Measurements from ENCODE around the gene CDC6.

Gene CDC6

DNA sequence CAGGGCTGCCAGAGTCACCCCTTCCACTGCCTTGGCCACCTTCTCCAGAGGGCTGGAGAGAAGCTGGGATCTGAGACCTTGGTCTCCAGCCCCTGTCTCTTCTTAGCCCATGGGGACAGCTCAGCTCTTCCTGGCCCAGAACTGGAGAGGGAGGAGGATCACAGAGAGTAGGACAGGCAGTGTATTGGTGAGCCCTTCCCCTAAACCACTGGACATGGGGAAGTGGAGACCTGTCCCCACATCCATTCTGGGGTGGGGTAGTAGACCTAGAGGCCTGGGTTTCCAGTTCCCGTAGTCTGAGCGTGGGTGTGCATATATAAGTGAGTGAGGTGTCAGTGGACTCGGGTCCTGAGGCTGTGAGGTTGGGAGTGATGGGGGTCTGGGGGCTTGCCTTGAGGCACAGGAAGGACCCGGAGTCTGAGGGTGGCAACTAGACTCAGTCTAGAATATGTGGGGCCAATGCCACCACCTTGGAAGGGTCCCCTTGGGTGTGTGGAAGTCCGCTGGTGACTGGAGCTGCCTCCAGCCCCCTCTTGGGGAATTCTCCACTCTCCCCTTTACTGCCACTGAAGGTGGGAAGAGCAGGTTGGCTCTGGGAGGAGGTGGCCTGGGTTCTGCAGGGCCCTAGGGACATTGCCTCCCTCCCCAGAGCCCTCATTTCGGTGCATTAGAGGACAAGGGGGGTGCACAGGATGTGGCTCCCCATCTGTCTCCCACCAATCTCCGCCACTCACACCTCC is 56.9 kb downstream of the CDC6 start:
- Mint-ChIP-seq H3K4me3 (peak overlapping the region; percentile 61), H3K9me3 (no peaks in the 10 kb centered on the region), H3K27me3 (no peaks in the 10 kb centered on the region), H3K27ac (ENCODE audit: low read depth) (peak overlapping the region; percentile 89), H3K4me1 (peaks cover 64% of the 10 kb centered on the region), H3K36me3 (ENCODE audit: insufficient read depth) (peaks cover 31% of the 10 kb centered on the region)
- DNase-seq (ENCODE audit: low spot score in 2 of 2) (no peak), ATAC-seq (replicated peaks; ENCODE audit: extremely low read depth, poor library complexity, severe bottlenecking) (peak; percentile 31)

DNA sequence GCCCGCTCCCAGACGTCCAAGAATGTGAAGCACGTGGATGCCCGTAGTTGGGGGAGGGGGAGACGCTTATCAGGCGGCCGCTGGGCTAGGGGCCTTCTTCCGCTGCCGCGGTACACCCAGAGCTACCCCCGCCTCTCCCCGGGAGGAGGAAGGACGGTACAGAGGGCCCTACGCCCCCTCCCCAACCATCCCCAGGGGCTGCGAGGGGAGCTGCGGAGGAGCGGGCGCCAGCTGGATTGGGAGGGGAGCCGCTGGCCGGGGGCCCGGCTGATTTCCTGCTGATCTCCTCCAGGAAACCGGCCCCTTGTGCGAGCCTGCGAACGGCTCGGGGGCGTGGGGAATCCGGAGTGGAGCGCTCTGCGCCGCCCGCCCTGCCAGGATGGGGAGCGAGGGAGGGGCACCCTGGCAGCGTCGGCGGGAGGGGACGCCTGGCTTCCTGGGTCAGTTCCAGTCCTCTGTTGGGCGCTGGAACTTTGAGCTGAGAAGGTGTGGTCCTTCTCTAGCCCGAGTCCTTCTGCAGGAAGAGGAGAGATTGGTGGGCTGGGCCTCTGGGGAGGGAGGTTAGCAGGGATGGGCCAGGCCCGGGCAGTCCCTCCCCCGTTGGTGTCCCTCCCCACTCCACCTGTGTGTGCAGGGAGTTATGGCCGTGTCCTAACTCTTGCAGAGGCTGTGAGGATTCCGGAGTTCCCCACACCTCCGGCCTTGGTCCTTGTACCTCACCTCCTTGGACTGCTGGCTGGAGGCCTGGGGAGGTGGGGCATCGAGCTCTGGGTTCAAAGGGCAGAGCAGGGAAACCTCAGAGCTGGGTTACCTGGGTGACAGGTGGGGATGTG is 57.7 kb downstream of the CDC6 start:
- Mint-ChIP-seq H3K27me3 (no peaks in the 10 kb centered on the region), H3K9me3 (no peaks in the 10 kb centered on the region), H3K4me1 (peaks cover 64% of the 10 kb centered on the region), H3K36me3 (ENCODE audit: insufficient read depth) (peaks cover 34% of the 10 kb centered on the region), H3K4me3 (peak overlapping the region; percentile 61), H3K27ac (ENCODE audit: low read depth) (peak overlapping the region; percentile 89)
- ATAC-seq (replicated peaks; ENCODE audit: extremely low read depth, poor library complexity, severe bottlenecking) (no peak), DNase-seq (ENCODE audit: low spot score in 2 of 2) (peak in 1 of 2 donors; percentile 53)

DNA sequence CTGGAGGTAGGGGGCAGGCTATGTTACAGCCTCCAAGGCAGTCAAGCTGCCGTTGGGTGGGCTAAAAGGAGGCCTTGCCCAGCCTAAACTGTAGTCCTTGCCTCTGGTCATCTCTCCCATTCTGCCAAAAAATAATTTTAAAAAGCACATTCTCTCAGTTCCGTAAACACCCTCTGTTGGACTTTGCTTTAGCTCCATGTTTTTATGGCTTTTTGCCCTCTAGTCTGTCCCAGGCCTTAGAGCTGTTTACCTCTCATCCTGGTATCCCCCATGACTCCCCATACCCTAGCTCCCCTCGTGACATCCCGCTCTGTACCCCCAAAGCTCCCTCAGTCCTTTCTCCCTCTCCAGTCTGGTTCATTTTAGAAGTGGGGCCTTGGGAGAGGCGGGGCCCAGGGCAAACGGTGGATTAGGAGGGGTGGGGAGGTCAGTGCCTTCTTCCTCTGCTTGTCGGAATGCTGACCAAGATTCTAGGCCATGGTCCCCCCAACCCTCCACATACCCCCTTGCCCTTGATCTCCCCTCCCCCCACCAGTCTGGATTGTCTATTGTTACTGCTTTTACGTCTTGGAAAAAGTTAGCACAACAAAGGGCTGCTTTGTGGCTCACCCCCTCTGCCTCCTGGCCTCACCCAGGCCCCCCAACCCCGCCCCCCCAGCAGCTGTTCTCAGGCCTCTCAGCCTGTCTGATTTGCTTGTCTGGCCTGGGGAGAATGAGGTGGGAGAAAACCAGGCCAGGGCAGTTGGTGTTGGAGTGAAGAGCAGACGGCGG is 58.5 kb downstream of the CDC6 start:
- no peak for ATAC-seq (replicated peaks; ENCODE audit: extremely low read depth, poor library complexity, severe bottlenecking)
- Mint-ChIP-seq H3K9me3 (no peaks in the 10 kb centered on the region), H3K27ac (ENCODE audit: low read depth) (peak overlapping the region; percentile 89), H3K36me3 (ENCODE audit: insufficient read depth) (peaks cover 36% of the 10 kb centered on the region), H3K4me1 (peaks cover 57% of the 10 kb centered on the region), H3K27me3 (no peaks in the 10 kb centered on the region), H3K4me3 (peak overlapping the region; percentile 61)
- no peak for DNase-seq (ENCODE audit: low spot score in 2 of 2)

DNA sequence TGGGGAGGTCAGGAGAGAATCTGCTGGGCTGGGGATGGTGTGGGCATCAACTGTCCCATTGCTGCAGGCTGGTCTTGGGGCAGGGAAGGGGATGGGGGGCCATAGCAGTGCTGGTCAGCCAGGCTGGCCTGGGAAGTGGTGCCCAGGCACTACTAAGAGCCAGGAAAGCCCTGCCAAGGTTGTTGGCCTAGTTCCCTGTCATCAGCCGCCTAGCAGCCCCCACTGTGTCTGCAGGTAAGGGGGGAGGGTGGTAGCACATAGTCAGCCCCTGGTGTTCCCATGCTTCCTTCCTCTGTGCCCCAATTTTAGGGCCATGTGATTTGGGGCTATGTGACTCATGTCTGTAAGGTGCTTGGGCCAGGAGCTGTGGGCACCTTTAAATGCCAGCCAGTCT is 59.1 kb downstream of the CDC6 start:
- Mint-ChIP-seq H3K27me3 (no peaks in the 10 kb centered on the region), H3K4me3 (peak overlapping the region; percentile 31), H3K9me3 (no peaks in the 10 kb centered on the region), H3K36me3 (ENCODE audit: insufficient read depth) (peaks cover 37% of the 10 kb centered on the region), H3K4me1 (peaks cover 55% of the 10 kb centered on the region), H3K27ac (ENCODE audit: low read depth) (peak overlapping the region; percentile 35)
- no peak for ATAC-seq (replicated peaks; ENCODE audit: extremely low read depth, poor library complexity, severe bottlenecking)
- no peak for DNase-seq (ENCODE audit: low spot score in 2 of 2)

- Mint-ChIP-seq H3K27me3 (no peaks in the 10 kb centered on the region), H3K36me3 (ENCODE audit: insufficient read depth) (peaks cover 40% of the 10 kb centered on the region), H3K9me3 (no peaks in the 10 kb centered on the region), H3K4me1 (peaks cover 59% of the 10 kb centered on the region), H3K4me3 (peak overlapping the region; percentile 31), H3K27ac (ENCODE audit: low read depth) (peak overlapping the region; percentile 49)
- ATAC-seq (replicated peaks; ENCODE audit: extremely low read depth, poor library complexity, severe bottlenecking) (no peak), DNase-seq (ENCODE audit: low spot score in 2 of 2) (no peak)
Measured at GRCh38 chr17:40347319-40348135, 59.8 kb downstream of the CDC6 start.

- Mint-ChIP-seq H3K27ac (ENCODE audit: low read depth) (peak overlapping the region; percentile 49), H3K9me3 (no peaks in the 10 kb centered on the region), H3K4me1 (peaks cover 59% of the 10 kb centered on the region), H3K36me3 (ENCODE audit: insufficient read depth) (peaks cover 34% of the 10 kb centered on the region), H3K4me3 (peak overlapping the region; percentile 20), H3K27me3 (no peaks in the 10 kb centered on the region)
- ATAC-seq (replicated peaks; ENCODE audit: extremely low read depth, poor library complexity, severe bottlenecking) (no peak), DNase-seq (ENCODE audit: low spot score in 2 of 2) (no peak)
Measured at GRCh38 chr17:40348136-40348504, 60.4 kb downstream of the CDC6 start.

- Mint-ChIP-seq H3K27ac (ENCODE audit: low read depth) (peak overlapping the region; percentile 52), H3K36me3 (ENCODE audit: insufficient read depth) (peaks cover 38% of the 10 kb centered on the region), H3K4me3 (no peak overlapping the region), H3K27me3 (no peaks in the 10 kb centered on the region), H3K9me3 (no peaks in the 10 kb centered on the region), H3K4me1 (peaks cover 54% of the 10 kb centered on the region)
- ATAC-seq (replicated peaks; ENCODE audit: extremely low read depth, poor library complexity, severe bottlenecking), result no peak
- DNase-seq (ENCODE audit: low spot score in 2 of 2), result no peak
Measured at GRCh38 chr17:40348562-40349476, 61.1 kb downstream of the CDC6 start.

DNA sequence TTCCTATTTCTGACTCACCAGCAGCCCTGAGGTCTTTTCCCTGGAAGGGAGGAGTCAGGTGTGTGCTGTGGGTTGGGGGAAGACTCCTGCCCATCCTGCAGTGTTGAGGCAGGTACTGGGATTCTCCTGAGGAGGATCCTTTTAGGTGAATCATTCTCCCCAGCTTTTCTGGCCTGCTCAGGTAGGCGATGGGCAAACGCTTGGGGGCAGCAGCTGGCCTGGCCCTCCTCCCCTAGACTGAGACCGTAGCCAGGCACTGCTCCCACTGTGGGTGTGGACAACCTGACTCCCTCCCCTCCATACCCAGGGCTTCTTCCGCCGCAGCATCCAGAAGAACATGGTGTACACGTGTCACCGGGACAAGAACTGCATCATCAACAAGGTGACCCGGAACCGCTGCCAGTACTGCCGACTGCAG is 61.8 kb downstream of the CDC6 start:
- DNase-seq (ENCODE audit: low spot score in 2 of 2), result no peak
- Mint-ChIP-seq H3K27ac (ENCODE audit: low read depth) (peak overlapping the region; percentile 52), H3K4me1 (peaks cover 50% of the 10 kb centered on the region), H3K9me3 (no peaks in the 10 kb centered on the region), H3K4me3 (no peak overlapping the region), H3K27me3 (no peaks in the 10 kb centered on the region), H3K36me3 (ENCODE audit: insufficient read depth) (peaks cover 36% of the 10 kb centered on the region)
- ATAC-seq (replicated peaks; ENCODE audit: extremely low read depth, poor library complexity, severe bottlenecking), result no peak

DNA sequence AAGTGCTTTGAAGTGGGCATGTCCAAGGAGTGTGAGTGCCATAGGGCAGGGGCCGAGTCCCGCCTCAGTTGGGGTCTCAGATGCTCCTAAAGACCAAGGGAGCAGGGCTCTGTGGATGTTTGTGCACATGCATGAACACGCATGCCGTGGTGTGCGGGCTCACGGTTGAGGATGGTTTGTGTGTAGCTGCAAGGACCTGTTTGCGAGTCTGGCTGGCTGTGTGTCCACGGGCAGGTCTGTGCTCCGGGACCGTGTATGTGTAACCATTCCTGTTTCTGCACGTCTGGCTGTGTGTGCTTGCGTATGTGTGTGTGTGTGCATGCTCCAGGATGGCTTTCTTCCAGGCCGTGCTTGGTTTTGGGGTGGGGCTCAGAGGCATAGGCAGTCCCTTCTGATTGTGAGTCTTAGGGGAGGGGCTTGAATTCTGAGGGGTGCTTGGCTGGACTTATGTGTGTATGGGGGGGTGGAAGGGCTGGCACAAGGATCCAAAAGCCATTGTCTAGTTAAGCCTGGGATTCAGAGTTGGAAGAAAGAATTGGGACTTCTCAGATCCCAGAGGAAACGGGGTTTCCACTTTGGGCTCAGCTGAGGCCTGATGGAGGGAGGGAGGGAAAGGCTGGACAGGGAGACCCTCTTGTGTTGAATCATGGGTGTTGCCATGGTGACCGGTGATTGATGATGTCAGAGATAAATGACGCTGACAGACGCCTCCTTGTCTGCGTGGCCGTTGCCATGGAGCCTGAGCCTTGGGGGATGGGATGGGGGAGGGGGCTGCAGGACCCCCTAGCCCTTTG is 62.4 kb downstream of the CDC6 start:
- Mint-ChIP-seq H3K27me3 (no peaks in the 10 kb centered on the region), H3K27ac (ENCODE audit: low read depth) (no peak overlapping the region), H3K4me1 (peaks cover 44% of the 10 kb centered on the region), H3K4me3 (no peak overlapping the region), H3K9me3 (no peaks in the 10 kb centered on the region), H3K36me3 (ENCODE audit: insufficient read depth) (peaks cover 37% of the 10 kb centered on the region)
- ATAC-seq (replicated peaks; ENCODE audit: extremely low read depth, poor library complexity, severe bottlenecking) (no peak), DNase-seq (ENCODE audit: low spot score in 2 of 2) (no peak)

- H3K27me3 Mint-ChIP-seq, result no peaks in the 10 kb centered on the region
- peaks cover 38% of the 10 kb centered on the region for H3K4me1 Mint-ChIP-seq
- no peak for ATAC-seq (replicated peaks; ENCODE audit: extremely low read depth, poor library complexity, severe bottlenecking)
- no peak overlapping the region for H3K4me3 Mint-ChIP-seq
- no peak for DNase-seq (ENCODE audit: low spot score in 2 of 2)
- H3K9me3 Mint-ChIP-seq, result no peaks in the 10 kb centered on the region
- peaks cover 39% of the 10 kb centered on the region for H3K36me3 Mint-ChIP-seq (ENCODE audit: insufficient read depth)
- no peak overlapping the region for H3K27ac Mint-ChIP-seq (ENCODE audit: low read depth)
Measured at GRCh38 chr17:40350689-40351358, 63.1 kb downstream of the CDC6 start.

Measured in central memory CD8-positive, alpha-beta T cell (primary cell).